Measurements from ENCODE around the gene PRAMEF5.
"Not testable (repeated sequence)": the region's sequence is repeated elsewhere in the genome, so short reads cannot be mapped to it uniquely, and the experiment has no call there.

The PRAMEF5 gene

GRCh38 chr1:13279617-13280016, 25.6 kb downstream of the PRAMEF5 start:
- DNase-seq: not testable (repeated sequence)

GRCh38 chr1:13285037-13285436, 31.0 kb downstream of the PRAMEF5 start, which contains the start of gene PRAMEF8:
Gene PRAMEF8 (minus strand): TSS chr1:13285137. CDS start chr1:13284091, 1,046 bp downstream.
- not testable (repeated sequence) for DNase-seq

- not testable (repeated sequence) for DNase-seq
Observed at GRCh38 chr1:13289030-13289429, 35.0 kb downstream of the PRAMEF5 start.

DNA sequence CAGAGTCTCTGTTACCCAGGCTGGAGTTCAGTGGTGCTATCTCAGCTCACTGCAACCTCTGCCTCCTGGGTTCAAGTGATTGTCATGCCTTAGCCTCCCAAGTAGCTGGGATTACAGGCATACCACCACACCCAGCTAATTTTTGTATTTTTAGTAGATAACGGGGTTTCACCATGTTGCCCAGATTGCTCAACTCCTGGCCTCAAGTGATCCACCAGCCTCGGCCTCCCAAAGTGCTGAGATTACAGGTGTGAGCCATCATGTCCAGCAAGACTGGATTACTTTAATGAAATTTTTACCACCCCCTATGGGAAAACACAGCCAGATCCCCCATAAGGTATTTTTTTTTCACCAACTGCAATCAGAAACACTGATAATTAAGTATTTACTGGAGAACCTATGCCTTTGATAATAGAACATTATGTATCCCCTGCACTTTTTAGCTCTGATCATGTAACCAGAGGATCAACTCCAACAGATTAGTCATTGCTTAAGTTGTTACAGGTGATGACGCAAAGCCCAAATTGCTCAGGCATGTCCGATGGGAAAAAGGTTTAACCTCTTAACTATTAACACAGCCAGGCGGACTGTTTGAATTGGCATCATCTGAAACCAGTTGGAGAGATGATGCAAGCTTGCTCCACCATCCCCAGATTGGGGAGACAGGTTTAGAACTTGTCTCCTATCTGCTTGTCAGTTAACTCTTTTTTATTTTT, 43.4 kb downstream of the PRAMEF5 start:
- not testable (repeated sequence) for DNase-seq

DNA sequence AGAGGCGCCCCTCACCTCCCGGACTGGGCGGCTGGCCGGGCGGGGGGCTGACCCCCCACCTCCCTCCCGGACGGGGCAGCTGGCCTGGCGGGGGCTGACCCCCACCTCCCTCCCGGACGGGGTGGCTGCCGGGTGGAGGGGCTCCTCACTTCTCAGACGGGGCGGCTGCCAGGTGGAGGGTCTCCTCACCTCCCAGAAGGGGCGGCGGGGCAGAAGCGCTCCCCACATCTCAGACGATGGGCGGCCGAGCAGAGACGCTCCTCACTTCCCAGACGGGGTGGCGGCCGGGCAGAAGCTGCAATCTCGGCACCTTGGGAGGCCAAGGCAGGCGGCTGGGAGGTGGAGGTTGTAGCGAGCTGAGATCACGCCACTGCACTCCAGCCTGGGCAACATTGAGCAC, 44.7 kb downstream of the PRAMEF5 start:
- DNase-seq: not testable (repeated sequence)

DNA sequence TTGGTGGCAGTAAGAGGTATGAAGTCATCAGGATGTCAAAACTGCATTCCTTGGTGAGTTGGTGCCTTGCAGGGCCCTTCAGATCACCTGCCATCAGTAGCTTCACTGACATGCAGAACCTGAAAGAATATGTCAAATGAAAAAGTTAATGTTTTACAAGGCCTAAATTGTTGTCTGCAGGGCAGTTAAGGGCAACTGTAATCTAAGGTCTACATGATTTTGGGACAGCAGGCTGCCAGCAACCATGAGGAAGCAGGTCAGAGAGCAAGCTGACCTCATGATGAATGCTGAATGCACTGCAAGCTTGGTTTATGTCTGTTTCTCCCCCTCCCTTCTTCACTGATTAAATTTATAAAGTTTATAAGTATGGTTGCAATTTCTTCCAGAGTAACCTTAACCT, 48.2 kb downstream of the PRAMEF5 start:
- DNase-seq: not testable (repeated sequence)

GRCh38 chr1:13303239-13303638, 49.2 kb downstream of the PRAMEF5 start, which contains the start of gene PRAMEF33:
Gene PRAMEF33 (plus strand): TSS chr1:13303539. CDS start chr1:13305955, 2,416 bp downstream.
- DNase-seq: not testable (repeated sequence)

Data from CD4-positive, alpha-beta T cell treated with Interleukin-15 for 1 hour (primary cell).